ENCODE measurements around the gene COQ10B.
"Not testable (repeated sequence)": the region's sequence is repeated elsewhere in the genome, so short reads cannot be mapped to it uniquely, and the experiment has no call there.

Gene COQ10B

DNA sequence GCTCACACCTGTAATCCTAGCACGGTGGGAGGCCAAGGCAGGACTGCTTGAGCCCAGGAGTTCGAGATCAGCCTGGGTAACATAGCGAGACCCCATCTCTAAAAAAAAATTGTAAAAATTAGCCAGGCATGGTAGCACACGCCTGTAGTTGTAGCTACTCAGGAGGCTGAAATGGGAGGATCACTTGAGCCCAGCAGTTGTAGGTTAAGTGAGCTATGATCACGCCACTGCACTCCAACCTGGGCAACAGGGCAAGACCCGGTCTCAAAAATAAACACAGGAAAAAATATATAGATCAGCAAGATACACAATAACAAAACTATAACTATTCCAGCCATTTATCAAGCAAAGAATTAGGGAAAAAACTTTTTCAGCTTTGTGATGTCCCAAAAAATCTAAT, 21.5 kb upstream of the COQ10B start:
- H3K27ac ChIP-seq = no peak overlapping the region
- H3K4me2 ChIP-seq (ENCODE audit: low read length) = no peak overlapping the region
- no peaks in the 10 kb centered on the region for H3K27me3 ChIP-seq (ENCODE audit: control insufficient read depth, insufficient read depth, low read length)
- no peak overlapping the region for H2AFZ ChIP-seq
- H3K79me2 ChIP-seq = peaks cover 76% of the 10 kb centered on the region
- no peaks in the 10 kb centered on the region for H3K36me3 ChIP-seq (ENCODE audit: control insufficient read depth, insufficient read depth, low read length)
- H3K9ac ChIP-seq = no peak overlapping the region
- H3K9me3 ChIP-seq (ENCODE audit: control insufficient read depth, low read length) = no peaks in the 10 kb centered on the region
- H3K4me1 ChIP-seq = peaks cover 19% of the 10 kb centered on the region
- no peak overlapping the region for H3K4me3 ChIP-seq (ENCODE audit: low read depth, low read length)
- TF ChIP-seq, protein P1, sequence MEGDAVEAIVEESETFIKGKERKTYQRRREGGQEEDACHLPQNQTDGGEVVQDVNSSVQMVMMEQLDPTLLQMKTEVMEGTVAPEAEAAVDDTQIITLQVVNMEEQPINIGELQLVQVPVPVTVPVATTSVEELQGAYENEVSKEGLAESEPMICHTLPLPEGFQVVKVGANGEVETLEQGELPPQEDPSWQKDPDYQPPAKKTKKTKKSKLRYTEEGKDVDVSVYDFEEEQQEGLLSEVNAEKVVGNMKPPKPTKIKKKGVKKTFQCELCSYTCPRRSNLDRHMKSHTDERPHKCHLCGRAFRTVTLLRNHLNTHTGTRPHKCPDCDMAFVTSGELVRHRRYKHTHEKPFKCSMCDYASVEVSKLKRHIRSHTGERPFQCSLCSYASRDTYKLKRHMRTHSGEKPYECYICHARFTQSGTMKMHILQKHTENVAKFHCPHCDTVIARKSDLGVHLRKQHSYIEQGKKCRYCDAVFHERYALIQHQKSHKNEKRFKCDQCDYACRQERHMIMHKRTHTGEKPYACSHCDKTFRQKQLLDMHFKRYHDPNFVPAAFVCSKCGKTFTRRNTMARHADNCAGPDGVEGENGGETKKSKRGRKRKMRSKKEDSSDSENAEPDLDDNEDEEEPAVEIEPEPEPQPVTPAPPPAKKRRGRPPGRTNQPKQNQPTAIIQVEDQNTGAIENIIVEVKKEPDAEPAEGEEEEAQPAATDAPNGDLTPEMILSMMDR (IDR thresholded peaks at IDR 0.05) = no peak

DNA sequence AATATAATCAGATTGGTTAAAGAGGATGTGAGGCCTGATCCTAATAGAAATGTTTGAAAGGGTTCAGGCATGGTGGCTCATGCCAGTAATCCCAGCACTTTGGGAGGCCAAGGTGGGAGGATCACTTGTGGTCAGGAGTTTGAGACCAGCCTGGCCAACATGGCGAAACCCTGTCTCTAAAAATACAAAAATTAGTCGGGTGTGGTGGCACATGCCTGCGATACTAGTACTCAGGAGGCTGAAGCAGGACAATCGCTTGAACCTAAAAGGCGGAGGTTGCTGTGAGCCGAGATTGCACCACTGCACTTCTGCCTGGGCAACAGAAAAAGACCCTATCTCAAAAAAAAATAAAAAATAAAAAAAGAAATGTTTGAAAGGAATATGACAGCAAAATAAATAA, 20.8 kb upstream of the COQ10B start:
- not testable (repeated sequence) for H3K27me3 ChIP-seq (ENCODE audit: control insufficient read depth, insufficient read depth, low read length); H3K27ac ChIP-seq; H3K4me2 ChIP-seq (ENCODE audit: low read length); H3K36me3 ChIP-seq (ENCODE audit: control insufficient read depth, insufficient read depth, low read length); H3K9me3 ChIP-seq (ENCODE audit: control insufficient read depth, low read length); H3K4me3 ChIP-seq (ENCODE audit: low read depth, low read length); H2AFZ ChIP-seq; H3K9ac ChIP-seq
- H3K79me2 ChIP-seq = peaks cover 69% of the 10 kb centered on the region
- H3K4me1 ChIP-seq = peaks cover 14% of the 10 kb centered on the region

DNA sequence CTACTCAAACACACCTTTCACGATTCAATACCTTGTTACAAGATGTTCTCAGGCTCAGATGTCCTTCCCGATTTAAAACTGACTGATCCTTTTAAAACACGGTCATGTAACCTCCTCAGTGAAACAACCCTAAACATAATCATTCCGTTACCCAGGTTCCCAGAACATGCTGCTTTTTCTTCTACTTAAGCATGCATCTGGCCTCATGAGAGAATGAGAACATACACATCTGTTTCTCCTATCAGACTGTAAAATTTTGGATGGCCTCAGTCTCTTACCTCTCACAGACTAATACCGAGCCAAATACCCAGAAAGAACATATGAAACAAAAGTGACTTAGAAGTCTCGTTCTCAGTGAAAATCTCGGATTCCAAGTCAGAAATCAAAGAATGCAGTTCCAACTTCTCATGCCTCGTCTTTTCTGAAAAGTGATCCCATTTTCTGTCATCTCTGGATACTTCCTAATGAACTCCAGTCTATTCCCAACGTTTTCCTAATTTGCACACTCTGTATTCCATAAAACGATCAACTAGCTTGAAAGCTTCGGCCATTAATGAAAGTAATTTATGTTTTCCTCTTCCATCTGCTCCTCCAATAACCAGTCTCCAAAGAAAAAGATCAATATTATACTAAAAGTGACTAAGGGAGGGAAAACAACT, 19.4 kb upstream of the COQ10B start:
- H3K9ac ChIP-seq = peak overlapping the region; percentile 91
- peaks cover 59% of the 10 kb centered on the region for H3K79me2 ChIP-seq
- no peaks in the 10 kb centered on the region for H3K36me3 ChIP-seq (ENCODE audit: control insufficient read depth, insufficient read depth, low read length)
- peak overlapping the region; percentile 98 for H3K4me3 ChIP-seq (ENCODE audit: low read depth, low read length)
- peak overlapping the region; percentile 89 for H3K4me2 ChIP-seq (ENCODE audit: low read length)
- TF ChIP-seq, protein P1 (IDR thresholded peaks at IDR 0.05) = no peak
- H2AFZ ChIP-seq = peak overlapping the region; percentile 95
- peaks cover 14% of the 10 kb centered on the region for H3K4me1 ChIP-seq
- H3K27ac ChIP-seq = peak overlapping the region; percentile 93
- H3K9me3 ChIP-seq (ENCODE audit: control insufficient read depth, low read length) = no peaks in the 10 kb centered on the region
- H3K27me3 ChIP-seq (ENCODE audit: control insufficient read depth, insufficient read depth, low read length) = no peaks in the 10 kb centered on the region

DNA sequence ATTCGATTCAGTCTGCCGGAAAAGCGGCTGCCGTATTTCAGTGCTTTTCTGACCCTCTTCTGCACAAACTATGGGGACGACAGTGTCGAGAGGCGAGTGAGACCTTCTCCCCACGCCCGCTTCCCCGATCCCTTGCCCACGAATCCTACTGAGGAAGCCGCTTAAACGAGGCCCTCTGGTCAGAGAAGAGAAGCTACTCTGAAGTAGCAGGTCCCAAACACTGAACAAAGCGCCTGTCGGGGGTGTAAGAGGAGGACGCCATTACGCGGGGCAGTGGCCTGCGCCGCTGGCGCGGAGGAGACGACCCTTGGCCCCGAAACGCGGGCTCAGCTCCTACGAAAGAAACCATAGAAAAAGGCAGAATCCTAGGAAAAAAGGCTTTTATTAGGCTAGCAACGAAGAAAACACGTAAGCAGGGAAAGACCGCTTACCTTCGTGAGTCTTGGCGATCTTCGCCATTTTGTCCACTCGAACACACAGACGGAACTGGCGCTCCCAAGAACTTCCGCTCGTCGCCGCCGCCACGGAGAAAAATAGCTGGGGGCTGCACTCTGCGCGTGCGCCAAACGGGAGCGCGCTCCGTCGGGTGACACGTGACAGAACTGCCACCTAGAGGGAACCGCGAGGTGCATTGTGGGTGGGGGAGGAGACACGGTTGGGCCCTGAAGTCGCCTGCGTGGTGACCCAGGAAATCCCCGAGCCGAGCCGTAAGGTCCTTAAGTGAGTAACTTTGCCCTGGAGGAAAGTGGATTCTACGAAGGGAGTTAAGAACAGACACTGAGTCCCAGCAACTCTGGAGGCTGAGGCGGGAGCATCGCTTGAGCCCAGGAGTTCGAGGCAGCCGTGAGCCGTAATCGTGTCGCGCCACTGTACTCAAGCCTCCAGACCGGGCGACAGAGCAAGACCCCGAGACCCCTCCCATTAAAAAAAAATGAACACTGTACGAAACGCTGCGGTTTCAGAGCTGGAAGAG, 18.5 kb upstream of the COQ10B start, which contains the start of gene SF3B1:
Gene SF3B1 (minus strand): TSS at position 488 of the 973 bp plus-strand sequence. CDS start 29 bp downstream, at position 459.
- peaks cover 49% of the 10 kb centered on the region for H3K79me2 ChIP-seq
- H3K27ac ChIP-seq = peak within 1 kb of the TSS; percentile 93
- H3K36me3 ChIP-seq (ENCODE audit: control insufficient read depth, insufficient read depth, low read length) = no peaks in the 10 kb centered on the region
- peaks cover 14% of the 10 kb centered on the region for H3K4me1 ChIP-seq
- peak within 1 kb of the TSS; percentile 98 for H3K4me3 ChIP-seq (ENCODE audit: low read depth, low read length)
- H2AFZ ChIP-seq = peak within 1 kb of the TSS; percentile 95
- H3K4me2 ChIP-seq (ENCODE audit: low read length) = peak within 1 kb of the TSS; percentile 89
- no peaks in the 10 kb centered on the region for H3K9me3 ChIP-seq (ENCODE audit: control insufficient read depth, low read length)
- TF ChIP-seq, protein P1 (IDR thresholded peaks at IDR 0.05) = peak; percentile 7
- H3K9ac ChIP-seq = peak within 1 kb of the TSS; percentile 91
- no peaks in the 10 kb centered on the region for H3K27me3 ChIP-seq (ENCODE audit: control insufficient read depth, insufficient read depth, low read length)

All from parathyroid adenoma (tissue), 2 donors.